ENCODE data around the gene SORCS2.

GRCh38 chr4:7559741-7560395, 367.5 kb downstream of the SORCS2 start:
- TF ChIP-seq, protein P1, sequence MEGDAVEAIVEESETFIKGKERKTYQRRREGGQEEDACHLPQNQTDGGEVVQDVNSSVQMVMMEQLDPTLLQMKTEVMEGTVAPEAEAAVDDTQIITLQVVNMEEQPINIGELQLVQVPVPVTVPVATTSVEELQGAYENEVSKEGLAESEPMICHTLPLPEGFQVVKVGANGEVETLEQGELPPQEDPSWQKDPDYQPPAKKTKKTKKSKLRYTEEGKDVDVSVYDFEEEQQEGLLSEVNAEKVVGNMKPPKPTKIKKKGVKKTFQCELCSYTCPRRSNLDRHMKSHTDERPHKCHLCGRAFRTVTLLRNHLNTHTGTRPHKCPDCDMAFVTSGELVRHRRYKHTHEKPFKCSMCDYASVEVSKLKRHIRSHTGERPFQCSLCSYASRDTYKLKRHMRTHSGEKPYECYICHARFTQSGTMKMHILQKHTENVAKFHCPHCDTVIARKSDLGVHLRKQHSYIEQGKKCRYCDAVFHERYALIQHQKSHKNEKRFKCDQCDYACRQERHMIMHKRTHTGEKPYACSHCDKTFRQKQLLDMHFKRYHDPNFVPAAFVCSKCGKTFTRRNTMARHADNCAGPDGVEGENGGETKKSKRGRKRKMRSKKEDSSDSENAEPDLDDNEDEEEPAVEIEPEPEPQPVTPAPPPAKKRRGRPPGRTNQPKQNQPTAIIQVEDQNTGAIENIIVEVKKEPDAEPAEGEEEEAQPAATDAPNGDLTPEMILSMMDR (optimal IDR thresholded peaks at IDR 0.05 in 1 of 3, IDR thresholded peaks at IDR 0.05 in 1 of 3, conservative IDR thresholded peaks at IDR 0.05 in 1 of 3; ENCODE audit: extremely low read depth in 1 of 3, insufficient read depth in 2 of 3, low read length in 3 of 3), result no peak
- TF ChIP-seq EZH2 (IDR thresholded peaks at IDR 0.05; ENCODE audit: low read length), result no peak

Measured in keratinocyte (primary cell).